Mesenchymal stem cell (in vitro differentiated cells and primary cell): ENCODE data around the gene COL23A1.

Source experiments
- DNase-seq: peaks from one replicate; pipeline ENCODE4 v3.0.0-alpha.2; 2013
- H2AFZ ChIP-seq: one replicate; pipeline ENCODE4 v1.6.1; 2013; ENCODE audit warnings: low read depth, mild to moderate bottlenecking, control low read depth, inconsistent platforms, low read length, moderate library complexity
- H2AK5ac ChIP-seq: 2 replicates; pipeline ENCODE4 v1.6.1; 2013; ENCODE audit warnings: low read length, moderate library complexity, mild to moderate bottlenecking, inconsistent platforms; ENCODE audit not compliant: severe bottlenecking
- H2BK120ac ChIP-seq: one replicate; pipeline ENCODE4 v1.6.1; 2013; ENCODE audit warnings: low read depth, mild to moderate bottlenecking, inconsistent platforms, low read length, moderate library complexity
- H2BK12ac ChIP-seq, 2 experiments: one replicate each; pipeline ENCODE4 v1.6.1; 2013; ENCODE audit warnings: inconsistent platforms in 2 of 2, low read length in 2 of 2, mild to moderate bottlenecking in 2 of 2, moderate library complexity in 2 of 2, control low read depth in 1 of 2
- H2BK15ac ChIP-seq: one replicate; pipeline ENCODE4 v1.6.1; 2013; ENCODE audit warnings: mild to moderate bottlenecking, low read depth, inconsistent platforms; ENCODE audit not compliant: poor library complexity, severe bottlenecking
- H2BK5ac ChIP-seq: 2 replicates; pipeline ENCODE4 v1.6.1; 2013; ENCODE audit warnings: low read depth, mild to moderate bottlenecking, low read length, control low read depth, inconsistent platforms; ENCODE audit not compliant: poor library complexity, severe bottlenecking
- H3K14ac ChIP-seq, 2 experiments: one replicate each; pipeline ENCODE4 v1.6.1; 2013; ENCODE audit warnings: inconsistent platforms in 2 of 2, low read length in 2 of 2, control low read depth in 1 of 2, mild to moderate bottlenecking in 1 of 2, moderate library complexity in 1 of 2
- H3K18ac ChIP-seq, 2 experiments: one replicate each; pipeline ENCODE4 v1.6.1; 2013; ENCODE audit warnings: inconsistent platforms in 2 of 2, low read length in 2 of 2, control low read depth in 1 of 2, low read depth in 1 of 2, mild to moderate bottlenecking in 1 of 2
- H3K23ac ChIP-seq, 2 experiments: one replicate each; pipeline ENCODE4 v1.6.1; 2013; ENCODE audit warnings: inconsistent platforms in 2 of 2, low read length in 2 of 2, mild to moderate bottlenecking in 2 of 2, moderate library complexity in 2 of 2, control low read depth in 1 of 2
- H3K27ac ChIP-seq: 2 replicates; pipeline ENCODE4 v1.5.1; 2013; ENCODE audit warnings: mild to moderate bottlenecking, moderate library complexity, low read length, control low read depth, inconsistent platforms; ENCODE audit not compliant: poor library complexity, severe bottlenecking
- H3K27me3 ChIP-seq, 2 experiments: 2 replicates each; pipeline versions ENCODE4 v1.6.1 to v1.7.0; 2013; ENCODE audit warnings: low read length in 2 of 2, mild to moderate bottlenecking in 2 of 2, moderate library complexity in 2 of 2, control low read depth in 1 of 2, inconsistent platforms in 1 of 2; ENCODE audit not compliant: control insufficient read depth in 1 of 2, insufficient read depth in 1 of 2
- H3K36me3 ChIP-seq, 2 experiments: 2 replicates each; pipeline versions ENCODE4 v1.6.1 to v1.7.0; 2013; ENCODE audit warnings: low read length in 2 of 2, control low read depth in 1 of 2, inconsistent platforms in 1 of 2, low read depth in 1 of 2, mild to moderate bottlenecking in 1 of 2; ENCODE audit not compliant: insufficient read depth in 2 of 2, control insufficient read depth in 1 of 2
- H3K4ac ChIP-seq, 2 experiments: one replicate each; pipeline ENCODE4 v1.6.1; 2013; ENCODE audit warnings: inconsistent platforms in 2 of 2, low read length in 2 of 2, mild to moderate bottlenecking in 2 of 2, moderate library complexity in 2 of 2, control low read depth in 1 of 2, low read depth in 1 of 2
- H3K4me1 ChIP-seq: 2 replicates; pipeline ENCODE4 v1.6.1; 2013; ENCODE audit warnings: low read depth, low read length, control low read depth; ENCODE audit not compliant: control insufficient read depth, insufficient read depth
- H3K4me2 ChIP-seq: 2 replicates; pipeline ENCODE4 v1.6.1; 2013; ENCODE audit warnings: low read length, mild to moderate bottlenecking, inconsistent platforms; ENCODE audit not compliant: poor library complexity, severe bottlenecking
- H3K4me3 ChIP-seq, 2 experiments: 2 replicates each; pipeline versions ENCODE4 v1.5.1 to v1.7.0; 2013; ENCODE audit warnings: low read length in 2 of 2, mild to moderate bottlenecking in 2 of 2, control low read depth in 1 of 2, low read depth in 1 of 2; ENCODE audit not compliant: insufficient read depth in 1 of 2
- H3K79me1 ChIP-seq: replicated peaks from 2 replicates; pipeline ENCODE4 v1.6.1; 2013; ENCODE audit warnings: mild to moderate bottlenecking, control low read depth, low read length, inconsistent platforms; ENCODE audit not compliant: poor library complexity, severe bottlenecking
- H3K9ac ChIP-seq: 2 replicates; pipeline ENCODE4 v1.7.0; 2013; ENCODE audit warnings: mild to moderate bottlenecking, low read length, moderate library complexity
- H3K9me3 ChIP-seq: 2 replicates; pipeline ENCODE4 v1.7.0; 2013; ENCODE audit warnings: mild to moderate bottlenecking, low read length; ENCODE audit not compliant: control insufficient read depth
- H4K8ac ChIP-seq: one replicate; pipeline ENCODE4 v1.6.1; 2013; ENCODE audit warnings: inconsistent platforms, mild to moderate bottlenecking, low read length, moderate library complexity
- H4K91ac ChIP-seq: one replicate; pipeline ENCODE4 v1.6.1; 2013; ENCODE audit warnings: mild to moderate bottlenecking, low read length, inconsistent platforms
- WGBS: methylation state at CpG from one replicate; pipeline ENCODE4 v1.1.7; 2013; ENCODE audit warnings: mixed read lengths; 5-methylcytosine and 5-hydroxymethylcytosine counted together

Gene COL23A1

DNA sequence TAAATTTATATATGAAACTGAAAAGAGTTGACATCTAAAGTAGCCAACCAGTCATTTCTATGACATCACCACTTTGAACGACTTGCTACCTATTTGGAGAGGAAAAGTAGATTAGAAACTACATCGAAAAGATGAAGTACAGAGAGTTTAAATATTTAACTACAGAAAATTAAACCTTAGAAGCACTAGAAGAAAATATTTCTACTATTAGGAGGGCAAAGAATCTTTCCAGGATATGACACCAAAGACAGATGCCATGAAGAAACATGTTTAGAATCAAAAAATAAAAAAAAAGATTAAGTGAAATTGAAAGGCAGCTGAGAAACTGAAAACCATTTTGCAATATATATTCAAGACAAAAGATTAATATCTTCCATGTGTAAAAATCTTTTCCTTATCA lies 144.7 kb downstream of the COL23A1 start:
- no peak overlapping the region for H3K4me2 ChIP-seq

DNA sequence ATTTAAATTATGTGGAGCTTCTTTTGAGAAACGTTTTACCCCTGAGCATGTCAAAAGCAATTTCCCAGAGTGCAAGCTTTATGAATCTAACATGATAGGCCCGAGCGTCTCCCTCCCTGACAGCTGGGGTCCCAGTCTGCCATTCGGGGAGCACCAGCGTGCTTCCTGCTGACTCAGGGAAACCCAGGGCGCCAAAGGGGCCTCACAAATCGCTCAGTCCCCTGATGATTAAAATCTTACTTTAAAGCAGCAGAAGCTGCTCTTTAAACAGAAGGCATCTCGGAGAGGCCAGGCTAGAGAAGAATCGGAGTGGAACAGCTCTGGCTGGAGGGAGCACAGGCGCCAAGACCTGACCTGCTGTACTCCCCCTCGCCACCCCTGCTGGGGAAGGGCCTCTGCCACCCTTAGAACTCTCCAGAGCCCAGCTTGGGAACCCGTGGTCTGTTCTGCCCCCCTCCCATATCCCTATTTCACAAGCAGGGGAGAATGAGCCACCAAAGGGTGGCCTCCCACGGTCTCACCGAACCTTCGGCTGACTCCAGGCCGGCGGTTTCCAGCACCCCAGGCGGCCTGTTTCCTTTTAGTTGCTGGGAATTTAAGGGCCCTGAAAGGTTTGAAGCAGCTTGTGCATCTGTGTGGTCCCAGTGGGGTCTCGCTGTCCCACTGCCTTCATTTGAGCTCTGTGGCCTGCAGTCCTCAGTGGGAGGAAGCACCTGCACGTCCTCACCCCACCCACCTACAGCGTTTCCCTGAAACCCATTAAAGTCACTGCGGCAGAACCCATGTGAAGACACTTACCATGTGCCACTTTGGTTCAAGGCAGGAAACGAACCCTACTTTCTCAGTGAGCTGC lies 147.6 kb downstream of the COL23A1 start:
- no peak overlapping the region for H2BK120ac ChIP-seq
- WGBS: 82% methylated on average over 23 of the region's 23 CpGs
- H4K8ac ChIP-seq: no peak overlapping the region
- H3K9ac ChIP-seq: no peak overlapping the region
- H2AK5ac ChIP-seq: no peak overlapping the region
- no peak overlapping the region for H4K91ac ChIP-seq
- no peak overlapping the region for H2BK12ac ChIP-seq
- no peak overlapping the region for H3K4ac ChIP-seq
- H2BK15ac ChIP-seq: no peak overlapping the region
- no peaks in the 10 kb centered on the region for H3K36me3 ChIP-seq
- H3K27me3 ChIP-seq: peaks cover 0 to 21% of the 10 kb centered on the region in 2 experiments
- no peak overlapping the region for H3K4me3 ChIP-seq
- H3K27ac ChIP-seq: no peak overlapping the region
- no peak overlapping the region for H3K18ac ChIP-seq
- no peak for DNase-seq
- H3K14ac ChIP-seq: no peak overlapping the region
- no peak overlapping the region for H2BK5ac ChIP-seq
- H3K79me1 ChIP-seq: no peaks in the 10 kb centered on the region
- peaks cover 2% of the 10 kb centered on the region for H3K9me3 ChIP-seq
- H2AFZ ChIP-seq: no peak overlapping the region
- no peaks in the 10 kb centered on the region for H3K4me1 ChIP-seq
- H3K4me2 ChIP-seq: no peak overlapping the region
- no peak overlapping the region for H3K23ac ChIP-seq

More for the DNA sequence above, 144.7 kb downstream of the COL23A1 start:
- Histone ChIP-seq H3K27me3 (no peaks in the 10 kb centered on the region), H3K9me3 (peaks cover 2% of the 10 kb centered on the region), H3K23ac (no peak overlapping the region), H2BK120ac (no peak overlapping the region), H3K4ac (no peak overlapping the region), H2BK5ac (no peak overlapping the region), H3K36me3 (no peaks in the 10 kb centered on the region), H4K8ac (no peak overlapping the region), H3K27ac (no peak overlapping the region), H3K18ac (no peak overlapping the region), H3K14ac (no peak overlapping the region), H3K79me1 (no peaks in the 10 kb centered on the region), H2AFZ (no peak overlapping the region), H2AK5ac (no peak overlapping the region), H3K9ac (no peak overlapping the region), H4K91ac (no peak overlapping the region), H2BK15ac (no peak overlapping the region), H2BK12ac (no peak overlapping the region), H3K4me3 (no peak overlapping the region), H3K4me1 (no peaks in the 10 kb centered on the region)
- WGBS: no CpG with 5 or more reads among the region's 2 CpGs
- DNase-seq: no peak

DNA sequence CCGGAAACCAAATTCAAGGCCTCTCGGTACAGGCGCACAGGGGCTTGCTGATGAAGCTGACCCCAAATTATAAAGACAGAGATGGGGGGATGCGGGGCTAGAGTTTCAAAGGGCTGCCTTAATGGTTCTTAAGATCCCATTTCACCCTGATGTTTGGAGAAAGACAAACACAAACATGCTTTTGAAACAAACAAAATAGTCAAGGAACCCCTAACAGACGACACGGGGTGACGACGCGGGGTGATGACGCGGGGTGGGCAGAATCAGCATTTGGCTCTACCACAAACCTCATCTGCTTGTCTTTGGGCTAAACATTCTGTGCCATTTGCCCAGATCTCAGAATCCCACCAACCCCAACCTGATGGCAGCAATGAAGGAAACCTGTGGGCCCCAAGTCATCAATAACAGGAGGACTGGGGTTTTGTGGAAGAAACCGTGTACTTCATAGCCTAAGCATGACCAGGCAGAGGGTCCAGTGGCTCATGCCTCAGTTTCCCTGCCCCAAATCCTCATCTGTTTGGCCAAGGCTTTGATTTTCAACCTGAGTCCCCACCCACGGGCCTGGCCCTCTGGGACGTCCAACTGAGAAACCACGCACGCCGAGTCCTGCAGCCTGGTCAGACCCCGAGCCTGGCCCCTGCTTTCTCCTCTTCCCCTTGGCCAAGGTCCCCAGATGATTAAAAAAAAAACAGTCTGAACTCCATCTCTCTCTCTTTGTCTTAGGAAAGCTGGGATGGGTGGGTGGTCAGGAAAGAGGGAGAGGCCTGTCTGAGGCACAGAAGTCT lies 148.5 kb downstream of the COL23A1 start:
- Histone ChIP-seq H3K79me1 (no peaks in the 10 kb centered on the region), H3K4me3 (no peak overlapping the region), H4K8ac (no peak overlapping the region), H2BK12ac (no peak overlapping the region), H3K4ac (no peak overlapping the region), H3K36me3 (no peaks in the 10 kb centered on the region), H2BK5ac (no peak overlapping the region), H3K23ac (no peak overlapping the region), H2BK15ac (no peak overlapping the region), H2BK120ac (no peak overlapping the region), H3K27me3 (peaks cover 0 to 26% of the 10 kb centered on the region in 2 experiments), H4K91ac (no peak overlapping the region), H3K9ac (no peak overlapping the region), H3K4me1 (no peaks in the 10 kb centered on the region), H3K14ac (no peak overlapping the region), H3K27ac (no peak overlapping the region), H3K4me2 (no peak overlapping the region), H2AK5ac (no peak overlapping the region), H2AFZ (no peak overlapping the region), H3K18ac (no peak overlapping the region), H3K9me3 (peaks cover 2% of the 10 kb centered on the region)
- DNase-seq: no peak
- WGBS: 95% methylated on average over 17 of the region's 18 CpGs

DNA sequence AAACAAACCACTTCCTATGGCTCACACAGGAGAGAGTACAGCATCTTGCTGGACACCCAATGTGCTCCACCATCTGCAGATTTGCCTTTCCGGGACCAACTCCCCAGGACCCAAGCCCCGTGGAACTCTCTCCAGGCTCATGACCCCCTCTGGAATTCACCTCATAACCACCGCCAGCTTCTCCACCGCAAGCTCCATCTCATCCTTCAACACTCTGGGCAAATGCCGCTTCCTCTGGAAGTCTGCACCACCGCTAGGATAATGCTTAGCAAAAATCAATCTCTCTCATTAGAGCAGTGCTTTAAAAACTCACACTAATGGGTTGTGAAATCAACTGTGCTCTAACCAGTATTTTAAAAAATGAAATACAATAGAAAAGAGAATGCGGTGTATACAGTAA lies 150.0 kb downstream of the COL23A1 start:
- no peak overlapping the region for H3K4ac ChIP-seq
- H3K9me3 ChIP-seq: no peaks in the 10 kb centered on the region
- no peak overlapping the region for H3K23ac ChIP-seq
- no peak overlapping the region for H3K4me2 ChIP-seq
- H3K36me3 ChIP-seq: no peaks in the 10 kb centered on the region
- DNase-seq: no peak
- H3K9ac ChIP-seq: no peak overlapping the region
- H3K27me3 ChIP-seq: peaks cover 0 to 36% of the 10 kb centered on the region in 2 experiments
- H3K27ac ChIP-seq: no peak overlapping the region
- H2BK5ac ChIP-seq: no peak overlapping the region
- no peak overlapping the region for H2AFZ ChIP-seq
- no peak overlapping the region for H3K4me3 ChIP-seq
- no peak overlapping the region for H3K18ac ChIP-seq
- H2BK120ac ChIP-seq: no peak overlapping the region
- no peak overlapping the region for H4K8ac ChIP-seq
- H4K91ac ChIP-seq: no peak overlapping the region
- no peaks in the 10 kb centered on the region for H3K79me1 ChIP-seq
- H2AK5ac ChIP-seq: no peak overlapping the region
- 88% methylated on average over 4 of the region's 7 CpGs for WGBS
- no peak overlapping the region for H2BK15ac ChIP-seq
- H2BK12ac ChIP-seq: no peak overlapping the region
- no peak overlapping the region for H3K14ac ChIP-seq
- no peaks in the 10 kb centered on the region for H3K4me1 ChIP-seq
